Neural progenitor cell (in vitro differentiated cells): ENCODE results near the gene TNN. TPM values are rescaled to one million over a fixed set of nuclear protein-coding genes. Genes with fewer than 3 reads are reported as not detected.
"Not testable (repeated sequence)": the region's sequence is repeated elsewhere in the genome, so short reads cannot be mapped to it uniquely, and the experiment has no call there.

Experiments used
- DNase-seq: peaks from one replicate; pipeline ENCODE4 v3.0.0-alpha.2; 2016; ENCODE audit warnings: low spot score
- H2AFZ ChIP-seq: fragments of 200-600 bp; sonication (generic); replicated peaks from 2 replicates; pipeline ENCODE4 v1.6.1; 2016; ENCODE audit warnings: antibody characterized with exemption
- H3F3A ChIP-seq: fragments of 200-600 bp; sonication (generic); 2 replicates; pipeline ENCODE4 v1.6.1; 2016; ENCODE audit warnings: antibody characterized with exemption, low read depth
- H3K27ac ChIP-seq: fragments of 200-600 bp; sonication (generic); 2 replicates; pipeline ENCODE4 v1.5.1; 2016; ENCODE audit warnings: mild to moderate bottlenecking
- H3K27me3 ChIP-seq: fragments of 200-600 bp; sonication (generic); 2 replicates; pipeline ENCODE4 v1.6.1; 2016; ENCODE audit warnings: mild to moderate bottlenecking, moderate library complexity
- H3K36me3 ChIP-seq: fragments of 200-600 bp; sonication (generic); 2 replicates; pipeline ENCODE4 v1.5.1; 2016
- H3K4me1 ChIP-seq: fragments of 200-600 bp; sonication (generic); 2 replicates; pipeline ENCODE4 v1.6.1; 2016; ENCODE audit warnings: mixed run types
- H3K4me2 ChIP-seq: fragments of 200-600 bp; sonication (generic); 2 replicates; pipeline ENCODE4 v1.6.1; 2016
- H3K4me3 ChIP-seq: fragments of 200-600 bp; sonication (generic); 2 replicates; pipeline ENCODE4 v1.5.1; 2016
- H3K79me2 ChIP-seq: fragments of 200-600 bp; sonication (generic); 2 replicates; pipeline ENCODE4 v1.6.1; 2016; ENCODE audit warnings: low read depth
- H3K9ac ChIP-seq: fragments of 200-600 bp; sonication (generic); 2 replicates; pipeline ENCODE4 v1.6.1; 2016
- H3K9me3 ChIP-seq: fragments of 200-600 bp; sonication (generic); 2 replicates; pipeline ENCODE4 v1.5.1; 2016; ENCODE audit warnings: low read depth
- H4K20me1 ChIP-seq: fragments of 200-600 bp; sonication (generic); 2 replicates; pipeline ENCODE4 v1.6.1; 2016; ENCODE audit warnings: low read depth
- H3K27ac Mint-ChIP-seq: 3 replicates; pipeline ENCODE4 v1.8.0; 2021; ENCODE audit warnings: mixed read lengths
- H3K27me3 Mint-ChIP-seq: 2 replicates; pipeline ENCODE4 v1.8.0; 2022; ENCODE audit warnings: low read depth, mild to moderate bottlenecking, inconsistent platforms, moderate library complexity, mixed read lengths; ENCODE audit not compliant: insufficient read depth
- H3K36me3 Mint-ChIP-seq: 3 replicates; pipeline ENCODE4 v1.8.0; 2021; ENCODE audit warnings: mixed read lengths
- H3K4me1 Mint-ChIP-seq: 3 replicates; pipeline ENCODE4 v1.8.0; 2021; ENCODE audit warnings: mixed read lengths
- H3K4me3 Mint-ChIP-seq: 3 replicates; pipeline ENCODE4 v1.8.0; 2021; ENCODE audit warnings: mild to moderate bottlenecking, moderate library complexity, mixed read lengths
- H3K9me3 Mint-ChIP-seq: 3 replicates; pipeline ENCODE4 v1.8.0; 2020; ENCODE audit warnings: mixed read lengths
- EZH2 ChIP-seq: fragments of 200-600 bp; sonication (generic); IDR thresholded peaks from 2 replicates; pipeline ENCODE4 v1.6.1; 2017; ENCODE audit warnings: antibody characterized with exemption, mild to moderate bottlenecking, moderate library complexity
- EZH2phosphoT487 ChIP-seq: fragments of 200-600 bp; sonication (generic); IDR thresholded peaks from 2 replicates; pipeline ENCODE4 v1.6.1; 2017; ENCODE audit warnings: antibody characterized with exemption
- total RNA-seq: library from RNA; depleted of rRNA; stranded (reverse); fragments of >200 nt; gene quantifications from 2 replicates; pipeline ENCODE4 v1.2.3, GENCODE V29; 2015; ENCODE audit warnings: low replicate concordance
- TF ChIP-seq, protein P1 (sequence below): fragments of 200-600 bp; sonication (generic); IDR thresholded peaks from 2 replicates; pipeline ENCODE4 v1.5.1; 2017; ENCODE audit warnings: antibody characterized with exemption, mild to moderate bottlenecking

Gene TNN
- total RNA-seq, 1 donor from 2014 or later, result not detected

DNA sequence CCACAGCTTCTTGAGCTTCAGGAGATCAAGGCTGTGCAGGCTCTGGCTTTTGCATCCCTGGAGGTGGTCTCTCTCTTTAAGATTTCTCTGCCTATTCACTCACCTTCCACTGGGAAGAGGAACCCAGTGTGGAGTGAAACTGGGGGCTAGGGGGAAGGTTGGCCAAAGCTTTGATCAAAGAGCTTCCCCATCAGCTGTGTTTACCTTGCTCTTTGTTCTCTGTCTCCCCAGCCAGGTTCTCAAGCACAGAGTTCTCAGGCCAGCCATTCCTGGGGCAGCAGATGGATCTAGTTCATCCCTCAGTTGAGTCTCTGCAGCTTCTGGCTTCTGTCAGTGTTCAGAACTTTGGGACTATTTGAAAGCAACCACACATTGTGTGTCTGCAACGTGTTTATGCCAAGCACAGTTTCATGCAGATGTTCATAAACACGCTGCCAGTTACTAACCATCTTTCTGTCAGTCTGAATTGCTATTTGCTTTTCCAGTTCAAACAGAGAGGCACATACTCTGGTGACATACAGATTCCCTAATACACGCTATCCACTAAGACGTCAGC is 27.2 kb upstream of the TNN start:
- no peaks in the 10 kb centered on the region for H3K36me3 ChIP-seq
- H3K4me1 ChIP-seq, result peaks cover 8% of the 10 kb centered on the region
- Mint-ChIP-seq H3K4me3 (no peak overlapping the region), H3K4me1 (peaks cover 14% of the 10 kb centered on the region), H3K27ac (no peak overlapping the region), H3K9me3 (peaks cover 13% of the 10 kb centered on the region), H3K27me3 (no peaks in the 10 kb centered on the region), H3K36me3 (no peaks in the 10 kb centered on the region)
- H3K27me3 ChIP-seq, result no peaks in the 10 kb centered on the region
- no peaks in the 10 kb centered on the region for H3F3A ChIP-seq
- no peaks in the 10 kb centered on the region for H3K79me2 ChIP-seq
- H3K4me3 ChIP-seq, result no peak overlapping the region
- H4K20me1 ChIP-seq, result no peaks in the 10 kb centered on the region
- H3K4me2 ChIP-seq, result no peak overlapping the region
- TF ChIP-seq EZH2phosphoT487 (no peak), EZH2 (no peak)
- TF ChIP-seq, protein P1, sequence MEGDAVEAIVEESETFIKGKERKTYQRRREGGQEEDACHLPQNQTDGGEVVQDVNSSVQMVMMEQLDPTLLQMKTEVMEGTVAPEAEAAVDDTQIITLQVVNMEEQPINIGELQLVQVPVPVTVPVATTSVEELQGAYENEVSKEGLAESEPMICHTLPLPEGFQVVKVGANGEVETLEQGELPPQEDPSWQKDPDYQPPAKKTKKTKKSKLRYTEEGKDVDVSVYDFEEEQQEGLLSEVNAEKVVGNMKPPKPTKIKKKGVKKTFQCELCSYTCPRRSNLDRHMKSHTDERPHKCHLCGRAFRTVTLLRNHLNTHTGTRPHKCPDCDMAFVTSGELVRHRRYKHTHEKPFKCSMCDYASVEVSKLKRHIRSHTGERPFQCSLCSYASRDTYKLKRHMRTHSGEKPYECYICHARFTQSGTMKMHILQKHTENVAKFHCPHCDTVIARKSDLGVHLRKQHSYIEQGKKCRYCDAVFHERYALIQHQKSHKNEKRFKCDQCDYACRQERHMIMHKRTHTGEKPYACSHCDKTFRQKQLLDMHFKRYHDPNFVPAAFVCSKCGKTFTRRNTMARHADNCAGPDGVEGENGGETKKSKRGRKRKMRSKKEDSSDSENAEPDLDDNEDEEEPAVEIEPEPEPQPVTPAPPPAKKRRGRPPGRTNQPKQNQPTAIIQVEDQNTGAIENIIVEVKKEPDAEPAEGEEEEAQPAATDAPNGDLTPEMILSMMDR, result no peak
- H3K9me3 ChIP-seq, result no peaks in the 10 kb centered on the region
- no peak overlapping the region for H3K9ac ChIP-seq
- no peak overlapping the region for H3K27ac ChIP-seq
- DNase-seq, result no peak
- H2AFZ ChIP-seq, result no peak overlapping the region

DNA sequence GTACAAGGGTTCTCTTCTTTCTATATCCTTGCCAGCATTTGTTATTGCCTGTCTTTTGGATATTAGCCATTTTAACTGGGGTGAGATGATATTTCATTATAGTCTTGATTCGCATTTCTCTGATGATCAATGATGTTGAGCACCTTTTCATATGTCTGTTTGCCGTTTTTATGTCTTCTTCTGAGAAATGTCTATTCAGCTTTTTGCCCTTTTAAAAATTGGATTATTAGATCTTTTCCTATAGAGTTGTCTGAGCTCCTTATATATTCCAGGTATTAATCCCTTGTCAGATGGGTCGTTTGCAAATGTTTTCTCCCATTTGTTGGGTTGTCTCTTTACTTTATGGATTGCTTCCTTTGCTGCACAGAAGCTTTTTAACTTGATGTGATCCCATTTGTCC is 25.0 kb upstream of the TNN start:
- Mint-ChIP-seq H3K27ac (no peak overlapping the region), H3K36me3 (no peaks in the 10 kb centered on the region), H3K4me1 (peaks cover 6% of the 10 kb centered on the region), H3K4me3 (no peak overlapping the region), H3K27me3 (no peaks in the 10 kb centered on the region), H3K9me3 (peaks cover 19% of the 10 kb centered on the region)
- H3K27me3 ChIP-seq, result no peaks in the 10 kb centered on the region
- H2AFZ ChIP-seq, result no peak overlapping the region
- H3K4me1 ChIP-seq, result peaks cover 8% of the 10 kb centered on the region
- DNase-seq, result no peak
- H3K9ac ChIP-seq, result no peak overlapping the region
- H4K20me1 ChIP-seq, result no peaks in the 10 kb centered on the region
- no peaks in the 10 kb centered on the region for H3K36me3 ChIP-seq
- H3K4me2 ChIP-seq, result no peak overlapping the region
- no peak for TF ChIP-seq EZH2
- TF ChIP-seq EZH2phosphoT487, result no peak
- TF ChIP-seq, protein P1, result no peak
- H3K27ac ChIP-seq, result no peak overlapping the region
- no peaks in the 10 kb centered on the region for H3F3A ChIP-seq
- H3K79me2 ChIP-seq, result no peaks in the 10 kb centered on the region
- H3K4me3 ChIP-seq, result no peak overlapping the region
- no peaks in the 10 kb centered on the region for H3K9me3 ChIP-seq

DNA sequence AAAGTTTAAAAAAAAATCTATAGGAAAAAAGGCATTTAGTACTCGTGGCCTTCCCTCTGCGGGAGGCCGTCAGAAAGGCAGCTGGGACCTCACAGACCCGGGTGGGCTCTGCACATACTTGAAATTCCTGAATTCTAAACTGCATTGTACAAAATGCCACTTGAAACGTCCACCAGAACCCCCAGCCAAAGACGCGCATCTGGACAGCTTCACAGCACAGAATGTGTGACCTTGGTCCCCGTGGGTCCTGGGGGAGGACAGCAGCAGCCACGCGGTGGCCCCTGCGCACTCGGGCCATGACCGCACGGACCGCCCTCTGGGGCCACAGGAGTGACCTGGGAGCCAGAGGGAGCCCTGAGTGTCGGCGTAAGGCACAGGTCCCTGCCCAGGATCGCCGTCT is 23.8 kb upstream of the TNN start:
- no peaks in the 10 kb centered on the region for H4K20me1 ChIP-seq
- no peak overlapping the region for H3K4me3 ChIP-seq
- peak overlapping the region; percentile 12 for H2AFZ ChIP-seq
- H3K27me3 ChIP-seq, result no peaks in the 10 kb centered on the region
- no peak overlapping the region for H3K9ac ChIP-seq
- Mint-ChIP-seq H3K27me3 (no peaks in the 10 kb centered on the region), H3K4me1 (peaks cover 6% of the 10 kb centered on the region), H3K9me3 (peaks cover 19% of the 10 kb centered on the region), H3K4me3 (no peak overlapping the region), H3K36me3 (no peaks in the 10 kb centered on the region), H3K27ac (no peak overlapping the region)
- H3K4me2 ChIP-seq, result no peak overlapping the region
- H3K79me2 ChIP-seq, result no peaks in the 10 kb centered on the region
- peaks cover 8% of the 10 kb centered on the region for H3K4me1 ChIP-seq
- H3K9me3 ChIP-seq, result no peaks in the 10 kb centered on the region
- H3K27ac ChIP-seq, result no peak overlapping the region
- no peaks in the 10 kb centered on the region for H3F3A ChIP-seq
- no peak for TF ChIP-seq EZH2
- no peak for TF ChIP-seq EZH2phosphoT487
- TF ChIP-seq, protein P1, result no peak
- H3K36me3 ChIP-seq, result no peaks in the 10 kb centered on the region
- DNase-seq, result peak; percentile 64

DNA sequence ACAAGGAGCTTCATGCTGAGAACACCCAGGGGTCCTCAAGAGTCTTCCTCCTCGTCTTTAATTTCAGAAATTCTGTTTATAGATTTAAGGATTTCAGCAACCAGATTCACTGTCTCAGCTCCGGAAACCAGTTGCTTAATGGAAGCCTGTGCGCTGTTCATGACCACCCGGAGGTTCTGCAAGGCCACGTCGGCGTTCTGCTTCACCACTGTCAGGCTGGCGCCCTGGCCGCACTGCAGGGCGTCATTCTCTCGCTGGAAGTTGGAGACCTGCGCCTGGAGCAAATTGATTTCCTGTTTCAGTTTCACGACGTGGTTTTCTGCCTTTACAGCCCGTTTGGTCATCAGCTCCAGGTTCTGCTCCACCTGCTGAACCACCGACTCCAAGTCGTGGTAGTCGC is 23.0 kb upstream of the TNN start:
- DNase-seq, H3K9ac ChIP-seq, H3K4me1 Mint-ChIP-seq, H3K27me3 Mint-ChIP-seq, H3K27ac ChIP-seq, H3K36me3 ChIP-seq, H3K4me2 ChIP-seq, H3K4me3 Mint-ChIP-seq, H3K79me2 ChIP-seq, H2AFZ ChIP-seq, H3K9me3 ChIP-seq, H3K27ac Mint-ChIP-seq, H3K27me3 ChIP-seq, H3K4me1 ChIP-seq, H3K4me3 ChIP-seq, H4K20me1 ChIP-seq, H3F3A ChIP-seq, H3K36me3 Mint-ChIP-seq: not testable (repeated sequence)
- H3K9me3 Mint-ChIP-seq, result peaks cover 19% of the 10 kb centered on the region
